K562 (cell line): Measurements from ENCODE around the gene LRMDA. TPM values are rescaled to one million over a fixed set of nuclear protein-coding genes. Genes with fewer than 3 reads are reported as not detected.

Source experiments
- ATAC-seq: fragments of 200-7000 bp; cut with Tn5 transposase; 3 replicates; pipeline ENCODE4 v1.9.1; 2020; ENCODE audit warnings: moderate library complexity
- BruUV-seq: library from RNA; stranded (reverse); fragments of 400-500 nt; replicated peaks from 2 replicates; lab custom pipeline; 2021; lab: Mats Ljungman, UMichigan
- CTCF ChIA-PET: fragments of 300-600 bp; formaldehyde crosslinking; extraction: SDS; loops from one replicate; lab custom pipeline; 2021; ENCODE audit warnings: low intra/inter-chr PET ratio; lab: Yijun Ruan, JAX
- POLR2A ChIA-PET: fragments of 300-600, 350-650 bp; sonication (Branson Sonifier 250); formaldehyde crosslinking; extraction: SDS; loops from one replicate; lab custom pipeline; 2021; ENCODE audit warnings: antibody characterized with exemption, inconsistent platforms; lab: Yijun Ruan, JAX
- DNase-seq, 4 experiments: peaks; one replicate each; pipeline versions ENCODE4 v3.0.0 to v3.0.0-alpha.2; 2011 to 2018; ENCODE audit warnings: low spot score in 3 of 4, mixed read lengths in 3 of 4; ENCODE audit errors: extremely low read depth in 1 of 4
- FAIRE-seq: peaks from 2 replicates; lab custom pipeline; 2011; peaks lifted over from hg19 to GRCh38; lab: Jason Lieb, UNC
- H2AFZ ChIP-seq: 2 replicates; pipeline ENCODE4 v1.6.0; 2011; ENCODE audit warnings: low read depth, low read length, control low read depth, inconsistent platforms
- H3K27ac ChIP-seq: fragments of 200-600 bp; 3 replicates; pipeline ENCODE4 v1.8.0; 2011; ENCODE audit warnings: low read depth, mild to moderate bottlenecking, control low read depth, inconsistent platforms, low read length, moderate library complexity, mixed read lengths; ENCODE audit errors: extremely low read depth
- H3K27me3 ChIP-seq, 2 experiments: fragments of 300-600 bp in 1 of 2; 2 replicates in 1 of 2; 3 replicates in 1 of 2; pipeline versions ENCODE4 v1.6.0 to v1.8.0; 2011; ENCODE audit warnings: inconsistent platforms in 2 of 2, low read length in 2 of 2, mild to moderate bottlenecking in 1 of 2, mixed read lengths in 1 of 2, moderate library complexity in 1 of 2; ENCODE audit not compliant: control insufficient read depth in 2 of 2, insufficient read depth in 2 of 2
- H3K36me3 ChIP-seq: fragments of 300-600 bp; 3 replicates; pipeline ENCODE4 v1.8.0; 2011; ENCODE audit warnings: mild to moderate bottlenecking, low read length, inconsistent platforms; ENCODE audit not compliant: control insufficient read depth, insufficient read depth
- H3K4me1 ChIP-seq, 2 experiments: fragments of 200-600 bp in 1 of 2; replicated peaks in 1 of 2; 2 replicates in 1 of 2; 3 replicates in 1 of 2; pipeline versions ENCODE4 v1.5.1 to v1.8.0; 2011; ENCODE audit warnings: inconsistent platforms in 2 of 2, low read length in 2 of 2, mild to moderate bottlenecking in 1 of 2, mixed read lengths in 1 of 2, moderate library complexity in 1 of 2; ENCODE audit not compliant: control insufficient read depth in 2 of 2, insufficient read depth in 2 of 2
- H3K4me2 ChIP-seq: 2 replicates; pipeline ENCODE4 v1.6.1; 2011; ENCODE audit warnings: low read length, control low read depth, inconsistent platforms, mixed read lengths; ENCODE audit not compliant: insufficient read depth
- H3K4me3 ChIP-seq: fragments of 200-600 bp; sonication (generic), shearing (Covaris generic); 2 replicates; pipeline ENCODE4 v1.5.1; 2016; ENCODE audit warnings: control low read depth, inconsistent platforms
- H3K79me2 ChIP-seq: fragments of 200-600 bp; 3 replicates; pipeline ENCODE4 v1.8.0; 2011; ENCODE audit warnings: low read length, inconsistent platforms; ENCODE audit not compliant: control insufficient read depth, insufficient read depth
- H3K9ac ChIP-seq, 2 experiments: 2 replicates each; pipeline versions ENCODE4 v1.6.0 to v1.6.1; 2011; ENCODE audit warnings: low read depth in 2 of 2, low read length in 2 of 2, control low read depth in 1 of 2, inconsistent platforms in 1 of 2, mild to moderate bottlenecking in 1 of 2, mixed read lengths in 1 of 2; ENCODE audit not compliant: insufficient read depth in 1 of 2
- H3K9me1 ChIP-seq: one replicate; pipeline ENCODE4 v1.6.0; 2011; ENCODE audit warnings: inconsistent platforms, mild to moderate bottlenecking, low read length, moderate library complexity; ENCODE audit not compliant: control insufficient read depth, insufficient read depth
- H3K9me3 ChIP-seq: replicated peaks from 2 replicates; pipeline ENCODE4 v1.5.1; 2011; ENCODE audit warnings: low read depth, low read length, inconsistent platforms; ENCODE audit not compliant: control insufficient read depth, insufficient read depth
- H4K20me1 ChIP-seq: replicated peaks from 2 replicates; pipeline ENCODE4 v1.6.1; 2011; ENCODE audit warnings: low read length, inconsistent platforms, mixed read lengths; ENCODE audit not compliant: control insufficient read depth, insufficient read depth
- CHCHD3 ChIP-seq: fragments of 250-450 bp; sonication (Bioruptor Pico); IDR thresholded peaks from 2 replicates; pipeline ENCODE4 v2.1.2; 2022; ENCODE audit warnings: mild to moderate bottlenecking
- DACH1 ChIP-seq: fragments of 450-650 bp; IDR thresholded peaks from 2 replicates; pipeline ENCODE4 v1.6.1; 2018; ENCODE audit not compliant: partially characterized antibody
- ELF2 ChIP-seq: fragments of 250-450 bp; sonication (Bioruptor Pico); IDR thresholded peaks from 2 replicates; pipeline ENCODE4 v1.5.0; 2021; ENCODE audit warnings: mild to moderate bottlenecking
- GABPA ChIP-seq: fragments of 200-800 bp; sonication (Bioruptor generic); conservative IDR thresholded peaks from 2 replicates; pipeline ENCODE4 v1.6.1; 2016; ENCODE audit warnings: low read depth, missing genetic modification characterization, missing compliant biosample characterization
- JUND ChIP-seq, 2 experiments: IDR thresholded peaks; 2 replicates in 1 of 2; 3 replicates in 1 of 2; pipeline ENCODE4 v1.6.1; 2011; ENCODE audit warnings: borderline replicate concordance in 2 of 2, low read depth in 2 of 2, low read length in 2 of 2, improper control_type of control experiment in 1 of 2, missing biosample characterization in 1 of 2, missing genetic modification characterization in 1 of 2, missing genetic modification reagents in 1 of 2
- KAT8 ChIP-seq: fragments of 450-650 bp; IDR thresholded peaks from 2 replicates; pipeline ENCODE4 v1.6.1; 2016; ENCODE audit warnings: low read depth, mild to moderate bottlenecking
- LEF1 ChIP-seq: fragments of 450-650 bp; IDR thresholded peaks from 2 replicates; pipeline ENCODE4 v1.6.1; 2016; ENCODE audit warnings: mild to moderate bottlenecking
- NONO ChIP-seq, 2 experiments: fragments of 200-400 bp in 1 of 2; fragments of 450-650 bp in 1 of 2; formaldehyde crosslinking in 1 of 2; IDR thresholded peaks; 2 replicates each; pipeline ENCODE4 v1.6.1; 2017; ENCODE audit warnings: low read depth in 2 of 2, mild to moderate bottlenecking in 2 of 2, moderate library complexity in 2 of 2, low read length in 1 of 2
- RHOXF2B ChIP-seq: fragments of 250-450 bp; sonication (Bioruptor Pico); conservative IDR thresholded peaks from 2 replicates; pipeline ENCODE4 v1.5.1; 2021
- SMAD3 ChIP-seq: fragments of 450-650 bp; formaldehyde crosslinking; conservative IDR thresholded peaks from 2 replicates; pipeline ENCODE4 v1.4.0; 2020; ENCODE audit warnings: mild to moderate bottlenecking
- SREBF1 ChIP-seq: fragments of 150-350 bp; IDR thresholded peaks from 2 replicates; pipeline ENCODE4 v1.6.1; 2014; ENCODE audit warnings: antibody characterized with exemption, low read depth, low read length, borderline replicate concordance
- TAF7 ChIP-seq: fragments of 450-650 bp; IDR thresholded peaks from 2 replicates; pipeline ENCODE4 v1.6.1; 2016; ENCODE audit warnings: missing genetic modification characterization, missing compliant biosample characterization
- TCF3 ChIP-seq: sonication (generic); formaldehyde crosslinking; IDR thresholded peaks from 2 replicates; pipeline ENCODE4 v1.4.0; 2020; ENCODE audit warnings: mild to moderate bottlenecking, missing genetic modification reagents
- ZNF384 ChIP-seq: IDR thresholded peaks from 2 replicates; pipeline ENCODE4 v1.6.1; 2012; ENCODE audit warnings: low read depth, low read length, improper control_type of control experiment
- WGBS: fragments of 100-300 bp; shearing (Covaris generic); methylation state at CpG from one replicate; pipeline ENCODE4 v1.1.6; 2016; ENCODE audit warnings: low coverage, mixed read lengths; ENCODE audit not compliant: insufficient coverage; ENCODE audit errors: missing lambda C conversion rate; 5-methylcytosine and 5-hydroxymethylcytosine counted together
- in situ Hi-C: fragments of 300-500 bp; cut with MboI; formaldehyde crosslinking; loops from 4 replicates; pipeline ENCODE4 v1.15.0; 2018; ENCODE audit warnings: inconsistent platforms, mixed read lengths
- intact Hi-C: fragments of 100-400 bp; cut with micrococcal nuclease; formaldehyde crosslinking; loops from 2 replicates; pipeline ENCODE4 v1.14.2; 2022
- polyA plus RNA-seq, 8 experiments: library from polyadenylated mRNA; depleted of rRNA in 4 of 8; stranded (reverse) in 5 of 8; unstranded in 3 of 8; fragments of >200 nt; fragmentation: Nextera tagmentation in 2 of 8; fragmentation: Illumina TruSeq in 1 of 8; extraction: Ambion mirVana in 2 of 8; extraction: Trizol in 1 of 8; gene quantifications; 2 replicates each; pipeline versions ENCODE4 v1.2.1 to v1.2.3, GENCODE V29; 2011 to 2014; ENCODE audit warnings: inconsistent platforms in 1 of 8, missing spikeins in 1 of 8
- total RNA-seq, 7 experiments: library from RNA; depleted of rRNA in 6 of 7; stranded (reverse); fragments of >200 nt in 6 of 7; fragmentation: Illumina TruSeq in 2 of 7; extraction: Trizol in 2 of 7; gene quantifications; 2 replicates each; pipeline versions ENCODE4 v1.2.1 to v1.2.3, GENCODE V29; 2011 to 2021; ENCODE audit warnings: low replicate concordance in 1 of 7
- TF ChIP-seq, protein P1 (sequence below), 2 experiments: fragments of 450-650 bp in 1 of 2; sonication (generic) in 1 of 2; formaldehyde crosslinking in 1 of 2; IDR thresholded peaks in 1 of 2; conservative IDR thresholded peaks in 1 of 2; 2 replicates each; pipeline versions ENCODE4 v1.6.1 to v1.8.1; 2016 to 2023; ENCODE audit warnings: mild to moderate bottlenecking in 2 of 2, moderate library complexity in 2 of 2, inconsistent platforms in 1 of 2, missing genetic modification reagents in 1 of 2

Gene LRMDA
- total and polyA plus RNA-seq, 9 of the 15 experiments (the other 6 are each of a cell fraction or from before 2014, with no cell fraction given) = 0.25 TPM; not detected in 8

DNA sequence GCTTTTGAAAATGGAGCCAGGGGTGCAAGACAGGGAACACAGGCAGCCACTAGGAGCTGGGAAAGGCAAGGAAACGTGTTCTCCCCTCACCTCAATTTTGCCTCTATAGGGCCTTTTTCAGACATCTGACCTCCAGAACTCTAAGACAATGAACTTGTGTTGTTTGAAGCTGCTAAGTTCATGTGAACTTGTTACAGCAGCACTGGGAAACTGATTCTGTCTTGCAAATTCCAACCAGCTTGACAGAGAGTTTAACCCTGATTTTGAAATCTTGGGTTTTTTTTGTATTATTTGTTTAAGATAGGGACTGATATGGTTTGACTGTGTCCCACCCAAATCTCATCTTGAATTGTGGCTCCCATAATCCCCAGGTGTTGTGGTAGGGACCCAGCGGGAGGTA lies 852.9 kb downstream of the LRMDA start:
- TF ChIP-seq TAF7 (no peak), TCF3 (CRISPR knock-in tag) (no peak)
- Histone ChIP-seq H3K4me2 (no peak overlapping the region), H3K27ac (no peak overlapping the region), H2AFZ (no peak overlapping the region), H3K9me1 (no peaks in the 10 kb centered on the region), H3K79me2 (no peaks in the 10 kb centered on the region), H3K9me3 (no peaks in the 10 kb centered on the region), H3K9ac (no peak overlapping the region), H3K4me1 (no peaks in the 10 kb centered on the region), H4K20me1 (no peaks in the 10 kb centered on the region), H3K36me3 (no peaks in the 10 kb centered on the region), H3K27me3 (no peaks in the 10 kb centered on the region), H3K4me3 (no peak overlapping the region)
- DNase-seq (no peak), ATAC-seq (no peak), FAIRE-seq (no peak)
- intact Hi-C loops = no loop called here
- WGBS = 2% methylated on average over 2 of the region's 2 CpGs
- BruUV-seq = no TSS peak
- ChIA-PET CTCF (no interaction called here), POLR2A (no interaction called here)
- in situ Hi-C loops = no loop called here

DNA sequence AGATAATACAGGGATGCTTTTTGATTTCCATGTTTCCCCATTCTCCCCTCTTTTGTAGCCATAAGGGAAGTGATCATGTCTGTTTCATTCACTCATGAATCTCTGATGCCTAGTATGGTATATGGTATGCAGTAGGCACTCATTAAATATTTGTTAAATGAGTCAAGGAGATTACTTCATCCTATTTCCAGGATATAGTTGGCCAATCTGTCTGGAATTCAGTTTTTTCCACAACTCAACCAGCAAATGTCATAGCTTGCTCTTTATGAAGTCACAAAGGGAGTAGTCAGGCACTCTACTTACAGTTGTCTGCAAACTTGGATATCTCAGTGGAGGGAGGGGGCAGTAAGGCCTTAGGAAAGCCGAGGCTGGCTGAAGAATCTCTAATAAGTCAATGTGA lies 853.6 kb downstream of the LRMDA start:
- DNase-seq = no peak
- H3K27me3 ChIP-seq = no peaks in the 10 kb centered on the region
- no peak for FAIRE-seq
- no peak overlapping the region for H3K4me2 ChIP-seq
- no peaks in the 10 kb centered on the region for H4K20me1 ChIP-seq
- no peaks in the 10 kb centered on the region for H3K4me1 ChIP-seq
- no peak overlapping the region for H3K27ac ChIP-seq
- H3K9ac ChIP-seq = no peak overlapping the region
- no peaks in the 10 kb centered on the region for H3K36me3 ChIP-seq
- intact Hi-C loops = no loop called here
- no peaks in the 10 kb centered on the region for H3K9me3 ChIP-seq
- H3K4me3 ChIP-seq = no peak overlapping the region
- no TSS peak for BruUV-seq
- no peaks in the 10 kb centered on the region for H3K79me2 ChIP-seq
- in situ Hi-C loops = no loop called here
- no peaks in the 10 kb centered on the region for H3K9me1 ChIP-seq
- 5% methylated on average over 1 of the region's 1 CpG for WGBS
- no peak overlapping the region for H2AFZ ChIP-seq
- ChIA-PET CTCF (no interaction called here), POLR2A (no interaction called here)
- ATAC-seq = no peak
- TF ChIP-seq ZNF384 = no peak
- no peak for TF ChIP-seq SMAD3 (CRISPR knock-in tag)
- TF ChIP-seq NONO (IDR thresholded peaks at IDR 0.05; ENCODE audit: low read depth in 2 of 2, low read length in 1 of 2) = no peak
- no peak for TF ChIP-seq LEF1
- TF ChIP-seq, protein P1, sequence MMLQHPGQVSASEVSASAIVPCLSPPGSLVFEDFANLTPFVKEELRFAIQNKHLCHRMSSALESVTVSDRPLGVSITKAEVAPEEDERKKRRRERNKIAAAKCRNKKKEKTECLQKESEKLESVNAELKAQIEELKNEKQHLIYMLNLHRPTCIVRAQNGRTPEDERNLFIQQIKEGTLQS (IDR thresholded peaks at IDR 0.05) = no peak
- TF ChIP-seq, protein P1 (CRISPR knock-in tag; conservative IDR thresholded peaks at IDR 0.05) = no peak
- TF ChIP-seq GABPA (tag) = no peak
- no peak for TF ChIP-seq KAT8
- no peak for TF ChIP-seq SREBF1
- TF ChIP-seq CHCHD3 (CRISPR knock-in tag) = no peak
- no peak for TF ChIP-seq DACH1
- no peak for TF ChIP-seq ELF2 (CRISPR knock-in tag)
- no peak for TF ChIP-seq JUND (IDR thresholded peaks at IDR 0.05; ENCODE audit: borderline replicate concordance, low read depth, low read length)
- no peak for TF ChIP-seq JUND (tag; IDR thresholded peaks at IDR 0.05; ENCODE audit: borderline replicate concordance, low read depth, low read length)
- TF ChIP-seq RHOXF2B (CRISPR knock-in tag) = no peak
